HG03442 (cell line): ENCODE data around the gene ZNF451.

ENCODE experiments used
- ATAC-seq: cut with Tn5 transposase; IDR thresholded peaks from one replicate; pipeline ENCODE4 v1.9.1; 2021; ENCODE audit warnings: mild to moderate bottlenecking, moderate library complexity; ENCODE audit not compliant: unreplicated experiment

ZNF451 gene

GRCh38 chr6:57201718-57202117 lies 111.7 kb downstream of the ZNF451 start:
- no peak for ATAC-seq

- no peak for ATAC-seq
Measured at GRCh38 chr6:57205550-57206328, 115.8 kb downstream of the ZNF451 start.

GRCh38 chr6:57207141-57207540 lies 117.2 kb downstream of the ZNF451 start:
- ATAC-seq: no peak

- ATAC-seq: no peak
Measured at GRCh38 chr6:57207872-57208271, 117.9 kb downstream of the ZNF451 start.

- no peak for ATAC-seq
Measured at GRCh38 chr6:57209030-57209429, 119.0 kb downstream of the ZNF451 start.

GRCh38 chr6:57210060-57210459 lies 120.1 kb downstream of the ZNF451 start:
- no peak for ATAC-seq

GRCh38 chr6:57215260-57215659 lies 125.3 kb downstream of the ZNF451 start:
- no peak for ATAC-seq

- ATAC-seq: no peak
Measured at GRCh38 chr6:57216235-57217101, 126.5 kb downstream of the ZNF451 start.

- ATAC-seq: no peak
Measured at GRCh38 chr6:57217270-57217669, 127.3 kb downstream of the ZNF451 start.
